HEK293 (cell line): ENCODE data around the gene ZSWIM2.

Source experiments
- CTCF ChIP-seq: fragments of 450-650 bp; formaldehyde crosslinking; IDR thresholded peaks from 2 replicates; pipeline ENCODE4 v1.5.1; 2016; ENCODE audit warnings: missing biosample characterization, missing genetic modification characterization
- HOXC10 ChIP-seq: sonication (generic); formaldehyde crosslinking; IDR thresholded peaks from 2 replicates; pipeline ENCODE4 v1.8.1; 2023; ENCODE audit warnings: mild to moderate bottlenecking, missing genetic modification reagents
- MYNN ChIP-seq: fragments of 450-650 bp; formaldehyde crosslinking; IDR thresholded peaks from 2 replicates; pipeline ENCODE4 v1.5.1; 2016; ENCODE audit warnings: missing biosample characterization, missing genetic modification characterization, borderline replicate concordance
- MZF1 ChIP-seq: fragments of 450-650 bp; formaldehyde crosslinking; IDR thresholded peaks from 2 replicates; pipeline ENCODE4 v1.5.1; 2017; ENCODE audit warnings: missing biosample characterization, missing genetic modification characterization, borderline replicate concordance
- PRDM1 ChIP-seq: fragments of 450-650 bp; formaldehyde crosslinking; IDR thresholded peaks from 2 replicates; pipeline ENCODE4; 2016; ENCODE audit warnings: missing biosample characterization, missing genetic modification characterization
- REST ChIP-seq: fragments of 450-650 bp; formaldehyde crosslinking; IDR thresholded peaks from 2 replicates; pipeline ENCODE4 v1.5.1; 2016; ENCODE audit warnings: missing biosample characterization, missing genetic modification characterization
- TCF7L2 ChIP-seq: IDR thresholded peaks from 2 replicates; pipeline ENCODE4 v1.6.1; 2011; ENCODE audit warnings: low read depth, mild to moderate bottlenecking, inconsistent platforms, low read length, moderate library complexity, borderline replicate concordance
- YY1 ChIP-seq: fragments of 450-650 bp; formaldehyde crosslinking; IDR thresholded peaks from 2 replicates; pipeline ENCODE4 v1.5.1; 2018; ENCODE audit warnings: missing biosample characterization, missing genetic modification characterization
- ZBTB20 ChIP-seq: fragments of 450-650 bp; formaldehyde crosslinking; IDR thresholded peaks from 2 replicates; pipeline ENCODE4 v1.5.1; 2016; ENCODE audit warnings: missing biosample characterization, missing genetic modification characterization
- ZBTB21 ChIP-seq: fragments of 450-650 bp; formaldehyde crosslinking; IDR thresholded peaks from 2 replicates; pipeline ENCODE4 v1.5.1; 2017; ENCODE audit warnings: missing biosample characterization, missing genetic modification characterization
- ZFP41 ChIP-seq: fragments of 450-650 bp; formaldehyde crosslinking; IDR thresholded peaks from 2 replicates; pipeline ENCODE4 v1.5.1; 2016; ENCODE audit warnings: missing biosample characterization, missing genetic modification characterization, borderline replicate concordance
- ZFP69B ChIP-seq: fragments of 450-650 bp; formaldehyde crosslinking; IDR thresholded peaks from 2 replicates; pipeline ENCODE4 v1.5.1; 2016; ENCODE audit warnings: missing biosample characterization, missing genetic modification characterization
- ZNF132 ChIP-seq: fragments of 450-650 bp; formaldehyde crosslinking; IDR thresholded peaks from 2 replicates; pipeline ENCODE4 v1.5.1; 2017; ENCODE audit warnings: missing biosample characterization, missing genetic modification characterization, borderline replicate concordance
- ZNF140 ChIP-seq: fragments of 450-650 bp; formaldehyde crosslinking; IDR thresholded peaks from 2 replicates; pipeline ENCODE4 v1.5.1; 2016; ENCODE audit warnings: missing biosample characterization, missing genetic modification characterization
- ZNF169 ChIP-seq: fragments of 450-650 bp; formaldehyde crosslinking; IDR thresholded peaks from 2 replicates; pipeline ENCODE4 v1.5.1; 2016; ENCODE audit warnings: missing biosample characterization, missing genetic modification characterization
- ZNF2 ChIP-seq: fragments of 450-650 bp; formaldehyde crosslinking; IDR thresholded peaks from 2 replicates; pipeline ENCODE4 v1.5.1; 2016; ENCODE audit warnings: missing biosample characterization, missing genetic modification characterization
- ZNF223 ChIP-seq: fragments of 450-650 bp; formaldehyde crosslinking; IDR thresholded peaks from 2 replicates; pipeline ENCODE4 v1.5.1; 2016; ENCODE audit warnings: missing biosample characterization, missing genetic modification characterization
- ZNF24 ChIP-seq: fragments of 450-650 bp; formaldehyde crosslinking; IDR thresholded peaks from 2 replicates; pipeline ENCODE4 v1.5.1; 2016; ENCODE audit warnings: missing biosample characterization, missing genetic modification characterization
- ZNF280D ChIP-seq: fragments of 450-650 bp; formaldehyde crosslinking; IDR thresholded peaks from 2 replicates; pipeline ENCODE4 v1.5.1; 2016; ENCODE audit warnings: missing biosample characterization, missing genetic modification characterization
- ZNF311 ChIP-seq: fragments of 450-650 bp; formaldehyde crosslinking; IDR thresholded peaks from 2 replicates; pipeline ENCODE4 v1.5.1; 2017; ENCODE audit warnings: missing biosample characterization, missing genetic modification characterization, borderline replicate concordance
- ZNF423 ChIP-seq: fragments of 450-650 bp; formaldehyde crosslinking; IDR thresholded peaks from 2 replicates; pipeline ENCODE4 v1.5.1; 2016; ENCODE audit warnings: missing biosample characterization, missing genetic modification characterization
- ZNF433 ChIP-seq: fragments of 450-650 bp; formaldehyde crosslinking; IDR thresholded peaks from 2 replicates; pipeline ENCODE4 v1.5.1; 2016; ENCODE audit warnings: missing biosample characterization, missing genetic modification characterization, low read depth
- ZNF449 ChIP-seq: fragments of 450-650 bp; formaldehyde crosslinking; IDR thresholded peaks from 2 replicates; pipeline ENCODE4 v1.5.1; 2017; ENCODE audit warnings: missing biosample characterization, mild to moderate bottlenecking, missing genetic modification characterization, moderate library complexity
- ZNF549 ChIP-seq: fragments of 450-650 bp; IDR thresholded peaks from 2 replicates; pipeline ENCODE4 v1.5.1; 2018; ENCODE audit warnings: missing biosample characterization, missing genetic modification characterization, mild to moderate bottlenecking, inconsistent platforms, moderate library complexity
- ZNF639 ChIP-seq: fragments of 450-650 bp; formaldehyde crosslinking; IDR thresholded peaks from 2 replicates; pipeline ENCODE4 v1.5.1; 2016; ENCODE audit warnings: missing biosample characterization, missing genetic modification characterization
- ZNF658 ChIP-seq: fragments of 450-650 bp; formaldehyde crosslinking; IDR thresholded peaks from 2 replicates; pipeline ENCODE4; 2016; ENCODE audit warnings: missing biosample characterization, missing genetic modification characterization
- ZNF670 ChIP-seq: fragments of 450-650 bp; formaldehyde crosslinking; IDR thresholded peaks from 2 replicates; pipeline ENCODE4 v1.5.1; 2016; ENCODE audit warnings: missing biosample characterization, missing genetic modification characterization, low read depth
- ZNF768 ChIP-seq: fragments of 450-650 bp; formaldehyde crosslinking; IDR thresholded peaks from 2 replicates; pipeline ENCODE4 v1.5.1; 2018; ENCODE audit warnings: missing biosample characterization, mild to moderate bottlenecking, missing genetic modification characterization
- ZNF785 ChIP-seq: fragments of 450-650 bp; formaldehyde crosslinking; IDR thresholded peaks from 2 replicates; pipeline ENCODE4 v1.5.1; 2016; ENCODE audit warnings: missing biosample characterization, missing genetic modification characterization
- ZSCAN16 ChIP-seq: fragments of 450-650 bp; formaldehyde crosslinking; IDR thresholded peaks from 2 replicates; pipeline ENCODE4 v1.5.1; 2016; ENCODE audit warnings: missing biosample characterization, missing genetic modification characterization

Gene ZSWIM2

GRCh38 chr2:186848873-186849578, at the start of gene ZSWIM2 (continued):
- no peak for TF ChIP-seq REST
- TF ChIP-seq ZBTB20 (tag by site-specific recombination), result peak; percentile 59
- no peak for TF ChIP-seq YY1 (tag by site-specific recombination)
- no peak for TF ChIP-seq PRDM1
- peak; percentile 98 for TF ChIP-seq MYNN (tag by site-specific recombination)
- TF ChIP-seq ZNF423 (tag by site-specific recombination), result no peak
- TF ChIP-seq ZNF2 (tag by site-specific recombination), result no peak
- TF ChIP-seq ZNF132 (tag by site-specific recombination), result no peak
- no peak for TF ChIP-seq ZNF785 (tag by site-specific recombination)
- no peak for TF ChIP-seq ZNF433 (tag by site-specific recombination)
- no peak for TF ChIP-seq ZNF768 (tag by site-specific recombination)
- TF ChIP-seq ZNF140 (tag by site-specific recombination), result no peak
- no peak for TF ChIP-seq CTCF (tag by site-specific recombination)
- no peak for TF ChIP-seq ZNF280D (tag by site-specific recombination)
- no peak for TF ChIP-seq ZFP41 (tag by site-specific recombination)
- no peak for TF ChIP-seq MZF1 (tag by site-specific recombination)
- TF ChIP-seq ZNF639, result no peak
- TF ChIP-seq ZNF549, result no peak
- TF ChIP-seq ZNF449 (tag by site-specific recombination), result peak; percentile 99
- no peak for TF ChIP-seq ZNF169 (tag by site-specific recombination)
- no peak for TF ChIP-seq HOXC10
- TF ChIP-seq ZNF658 (tag by site-specific recombination), result no peak
- peak; percentile 99 for TF ChIP-seq ZFP69B (tag by site-specific recombination)
- TF ChIP-seq ZNF311 (tag by site-specific recombination), result no peak
- no peak for TF ChIP-seq ZNF670 (tag by site-specific recombination)
- no peak for TF ChIP-seq TCF7L2
- TF ChIP-seq ZBTB21 (tag by site-specific recombination), result no peak
- TF ChIP-seq ZNF223 (tag by site-specific recombination), result no peak
- TF ChIP-seq ZNF24 (tag by site-specific recombination), result no peak
- TF ChIP-seq ZSCAN16, result no peak
